NCI-H2227 treated with DMSO at 0.1 percent for 48 hours (cell line): ENCODE data around the gene GAS5.
"Not testable (repeated sequence)": the region's sequence is repeated elsewhere in the genome, so short reads cannot be mapped to it uniquely, and the experiment has no call there.

Experiments
- DNase-seq: peaks from one replicate; lab custom pipeline; 2025; lab: John Stamatoyannopoulos, UW

The GAS5 gene

GRCh38 chr1:173869021-173869359, 1.2 kb upstream of the GAS5 start:
- DNase-seq: no peak

GRCh38 chr1:173868266-173869020, 654 bp upstream of the GAS5 start, which contains the start of gene ZBTB37:
Gene ZBTB37 (plus strand): TSS chr1:173868380. CDS start chr1:173870226, 1,846 bp downstream.
- peak; percentile 85 for DNase-seq

GRCh38 chr1:173867141-173867752, 542 bp downstream of the GAS5 start:
- DNase-seq: no peak

GRCh38 chr1:173866413-173867115, 1.2 kb downstream of the GAS5 start:
- no peak for DNase-seq

GRCh38 chr1:173865468-173866164, 2.2 kb downstream of the GAS5 start:
- DNase-seq: no peak

- no peak for DNase-seq
Measured at GRCh38 chr1:173864179-173864867, 3.5 kb downstream of the GAS5 start.

- DNase-seq: no peak
Measured at GRCh38 chr1:173863224-173864161, 4.3 kb downstream of the GAS5 start.

GRCh38 chr1:173862769-173863223, 5.0 kb downstream of the GAS5 start:
- no peak for DNase-seq

GRCh38 chr1:173862146-173862768, 5.5 kb downstream of the GAS5 start:
- DNase-seq: not testable (repeated sequence)

GRCh38 chr1:173861731-173862145, 6.1 kb downstream of the GAS5 start:
- no peak for DNase-seq

GRCh38 chr1:173860065-173860464, 7.7 kb downstream of the GAS5 start:
- no peak for DNase-seq

GRCh38 chr1:173859547-173859946, 8.2 kb downstream of the GAS5 start:
- DNase-seq: not testable (repeated sequence)

- no peak for DNase-seq
Measured at GRCh38 chr1:173857363-173857917, 10.3 kb downstream of the GAS5 start.

- DNase-seq: no peak
Measured at GRCh38 chr1:173856903-173857302, 10.9 kb downstream of the GAS5 start.

GRCh38 chr1:173856014-173856413, 11.8 kb downstream of the GAS5 start:
- DNase-seq: no peak

GRCh38 chr1:173853074-173853473, 14.7 kb downstream of the GAS5 start:
- no peak for DNase-seq

- no peak for DNase-seq
Measured at GRCh38 chr1:173852105-173852504, 15.7 kb downstream of the GAS5 start.

- no peak for DNase-seq
Measured at GRCh38 chr1:173832748-173833147, 35.0 kb downstream of the GAS5 start.

GRCh38 chr1:173827611-173828010, 40.2 kb downstream of the GAS5 start:
- no peak for DNase-seq
